Fibroblast of skin of left biceps (primary cell): ENCODE results near the gene EEF2KMT.
"Not testable (repeated sequence)": the region's sequence is repeated elsewhere in the genome, so short reads cannot be mapped to it uniquely, and the experiment has no call there.

Experiments used
- DNase-seq, 2 experiments: peaks; one replicate each; pipeline ENCODE4 v3.0.0-alpha.2; 2013; ENCODE audit warnings: low read depth in 2 of 2

Gene EEF2KMT

DNA sequence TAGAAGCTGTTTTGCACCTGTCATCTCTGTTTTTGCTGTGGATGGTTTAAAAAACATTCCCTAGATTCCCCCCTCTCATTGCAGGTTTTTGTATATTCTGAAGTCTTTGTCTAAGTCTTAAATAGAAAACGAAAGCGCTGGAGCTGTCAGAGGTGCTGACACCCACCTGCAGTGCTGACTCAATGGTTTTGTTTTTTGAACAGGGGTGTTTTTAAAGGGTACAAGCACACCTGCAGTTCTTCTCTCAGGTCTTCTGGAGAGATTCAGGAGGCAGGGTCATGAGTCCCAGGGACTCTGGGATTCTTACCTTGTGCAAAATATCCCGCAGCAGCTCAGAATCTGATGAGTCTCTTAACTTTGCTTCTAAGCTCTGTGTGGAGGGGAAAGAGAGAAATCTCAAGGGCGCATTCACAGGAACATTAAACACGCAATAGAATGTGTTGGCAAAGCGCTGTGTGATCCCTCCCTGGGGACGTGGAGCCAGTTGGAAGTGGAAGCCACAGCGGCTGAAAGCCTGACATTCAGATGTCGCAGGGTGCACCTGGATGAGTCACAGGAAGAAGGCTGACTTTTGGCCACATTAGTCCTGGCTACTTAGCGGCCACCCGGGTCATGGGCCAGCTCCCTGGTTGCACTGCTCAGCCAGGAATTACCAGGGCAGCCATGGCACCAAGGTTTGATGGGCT is 2.3 kb downstream of the EEF2KMT start:
- not testable (repeated sequence) for DNase-seq

DNA sequence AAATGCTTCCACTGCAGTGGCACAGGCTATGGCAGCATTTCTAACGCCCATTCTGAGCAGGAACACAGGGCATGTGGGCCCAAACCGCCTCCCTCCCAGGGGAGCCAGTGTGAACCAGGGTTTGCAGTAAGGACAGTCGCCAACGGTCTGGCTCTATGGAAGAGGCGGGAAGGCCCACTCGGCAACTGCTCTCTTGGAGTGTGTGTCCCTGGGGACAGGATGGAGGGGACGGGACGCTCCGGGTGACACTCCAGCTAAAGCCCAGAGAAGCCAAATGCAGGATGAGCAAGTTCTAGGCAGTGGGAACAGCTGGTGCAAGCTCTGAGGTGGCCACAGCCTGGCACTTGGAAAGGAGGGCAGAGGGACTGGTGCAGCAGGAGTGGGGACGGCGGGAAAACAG is 3.8 kb downstream of the EEF2KMT start:
- DNase-seq: not testable (repeated sequence)

DNA sequence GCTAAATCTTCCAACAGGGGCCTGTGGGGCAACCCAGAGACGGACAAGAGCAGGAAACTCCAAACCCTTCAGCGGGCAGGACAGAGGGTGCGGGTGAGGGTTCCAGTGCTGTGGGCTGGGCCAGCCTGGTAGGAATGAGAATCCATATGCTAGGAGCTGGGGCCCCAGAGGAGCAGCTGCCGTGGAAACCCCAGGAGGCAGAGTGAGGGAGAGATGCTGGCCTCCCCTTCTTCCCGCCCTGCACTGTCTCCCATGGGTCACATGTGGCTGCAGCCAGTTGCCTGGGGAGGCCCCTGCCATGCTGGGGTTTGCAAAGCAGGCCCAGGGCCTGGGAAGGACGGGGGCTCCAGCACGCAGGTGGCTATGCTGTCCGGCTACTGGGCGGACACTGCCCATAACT is 4.5 kb downstream of the EEF2KMT start:
- DNase-seq: not testable (repeated sequence)

DNA sequence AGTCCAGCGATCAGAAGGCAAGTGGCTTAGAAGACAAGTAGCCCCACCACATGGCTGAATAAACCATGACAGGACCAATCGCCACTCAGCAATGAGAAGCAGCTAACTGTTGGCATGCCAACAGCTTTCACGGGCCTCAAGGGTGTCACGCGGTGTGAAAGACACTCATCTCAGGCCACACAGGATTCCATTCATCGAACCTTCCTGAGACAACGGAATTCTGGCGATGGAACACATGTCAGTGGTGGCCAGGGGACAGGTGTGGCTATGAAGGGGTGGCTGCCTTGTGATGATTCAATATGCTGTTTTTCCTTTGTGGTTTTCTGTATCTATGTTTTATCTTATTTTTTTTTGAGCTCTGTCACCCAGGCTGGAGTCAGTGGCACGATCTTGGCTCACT is 7.0 kb downstream of the EEF2KMT start:
- not testable (repeated sequence) for DNase-seq

DNA sequence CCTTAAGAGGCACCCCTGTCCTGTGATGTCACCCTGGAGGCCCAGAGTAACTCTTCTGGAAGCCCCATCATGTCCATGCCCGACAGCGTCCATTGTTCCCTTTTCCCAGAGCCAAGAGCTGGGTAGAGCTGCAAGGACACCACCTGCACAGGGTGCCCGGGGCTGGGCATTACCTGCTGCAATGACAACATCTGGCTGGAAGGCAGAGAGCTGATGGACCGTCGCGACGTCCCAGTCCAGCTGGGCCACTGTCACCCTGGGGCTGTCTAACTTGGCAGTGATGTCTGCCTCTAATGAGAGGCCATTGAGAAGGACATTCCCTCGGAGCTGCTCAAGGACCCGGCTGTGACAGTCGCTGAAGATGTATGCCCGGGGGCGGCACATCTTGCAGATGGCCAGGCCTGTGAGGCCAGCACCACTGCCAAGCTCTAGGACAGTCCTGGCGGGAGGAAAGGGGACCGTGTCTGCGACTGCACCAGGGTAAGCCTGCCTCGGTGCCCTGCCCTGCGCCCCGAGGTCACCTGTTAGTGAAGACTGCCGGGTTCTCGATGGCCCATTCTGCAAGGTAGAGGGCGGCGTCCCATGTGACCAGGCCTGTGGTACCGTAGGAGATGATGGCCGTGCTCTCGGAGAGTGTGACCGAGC is 7.6 kb downstream of the EEF2KMT start:
- DNase-seq: not testable (repeated sequence)

DNA sequence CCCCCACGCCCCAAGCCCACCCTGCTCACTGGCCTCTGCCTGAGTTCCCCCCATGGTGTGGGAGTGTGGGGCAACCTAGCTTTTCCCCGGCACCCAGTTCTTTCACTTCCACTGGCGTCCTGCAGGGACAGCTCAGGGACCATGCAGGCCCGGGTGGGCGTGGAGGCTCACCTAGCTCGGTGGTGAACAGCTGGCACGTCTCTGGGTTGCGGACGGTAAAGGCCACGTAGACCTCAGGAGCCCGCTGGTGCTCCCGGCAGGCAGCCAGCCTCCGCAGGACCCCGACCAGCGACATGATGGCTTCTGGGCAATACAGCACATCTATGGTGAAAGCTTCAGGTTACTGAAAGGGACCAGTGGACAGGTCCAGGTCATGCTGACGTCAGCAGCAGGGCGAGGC is 8.7 kb downstream of the EEF2KMT start:
- not testable (repeated sequence) for DNase-seq

DNA sequence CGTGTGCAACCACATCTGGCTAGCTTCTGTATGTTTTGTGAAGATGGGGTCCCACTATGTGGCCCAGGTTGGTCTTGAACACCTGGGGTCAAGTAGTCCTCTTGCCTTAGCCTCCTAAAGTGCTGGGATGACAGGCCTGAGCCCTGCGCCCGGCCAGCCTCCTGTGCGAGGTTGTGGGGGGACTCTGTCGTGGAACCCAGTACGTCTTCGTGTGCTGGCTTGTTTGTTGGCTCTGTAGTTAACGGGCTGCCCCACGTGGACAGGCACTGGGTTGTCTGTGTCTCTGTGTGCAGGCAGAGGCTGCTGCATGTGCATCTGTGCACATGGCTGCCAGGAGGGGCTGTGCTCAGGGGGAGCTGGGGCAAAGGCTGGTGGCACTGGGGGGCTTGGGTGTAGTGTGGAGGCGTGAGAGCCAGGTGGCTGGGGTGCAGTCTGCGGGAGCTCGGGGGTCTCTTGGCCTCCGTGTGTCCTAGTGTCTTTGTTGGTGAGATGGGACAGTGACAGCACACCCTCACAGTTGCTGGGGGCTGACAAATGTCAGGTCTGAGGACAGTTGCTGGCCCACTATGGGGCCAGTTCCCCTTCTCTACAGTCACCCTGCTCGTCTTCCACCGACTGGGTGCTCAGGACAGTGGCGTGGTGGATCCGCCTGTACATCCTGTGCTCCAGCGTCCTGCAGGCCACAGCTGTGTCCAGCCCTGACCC is 9.4 kb downstream of the EEF2KMT start:
- not testable (repeated sequence) for DNase-seq

DNA sequence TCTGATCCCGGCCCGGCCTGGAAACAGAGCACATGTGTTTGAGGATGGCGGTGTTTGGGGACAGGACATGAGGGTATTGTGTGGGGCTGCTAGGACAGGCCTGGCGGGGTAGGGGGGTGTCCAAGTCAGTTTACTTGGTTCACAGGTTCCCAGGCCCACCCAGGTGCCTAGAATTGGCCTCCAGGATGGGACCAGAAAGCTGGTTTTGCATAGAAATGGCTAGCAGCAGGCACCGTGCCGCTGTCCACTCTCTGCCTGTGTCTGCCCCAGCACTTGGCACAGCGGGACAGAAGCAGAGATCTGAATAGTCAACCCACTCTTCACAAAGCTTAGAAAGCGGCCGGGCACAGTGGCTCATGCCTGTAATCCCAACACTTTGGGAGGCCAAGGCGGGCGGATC is 11.9 kb downstream of the EEF2KMT start:
- not testable (repeated sequence) for DNase-seq

DNA sequence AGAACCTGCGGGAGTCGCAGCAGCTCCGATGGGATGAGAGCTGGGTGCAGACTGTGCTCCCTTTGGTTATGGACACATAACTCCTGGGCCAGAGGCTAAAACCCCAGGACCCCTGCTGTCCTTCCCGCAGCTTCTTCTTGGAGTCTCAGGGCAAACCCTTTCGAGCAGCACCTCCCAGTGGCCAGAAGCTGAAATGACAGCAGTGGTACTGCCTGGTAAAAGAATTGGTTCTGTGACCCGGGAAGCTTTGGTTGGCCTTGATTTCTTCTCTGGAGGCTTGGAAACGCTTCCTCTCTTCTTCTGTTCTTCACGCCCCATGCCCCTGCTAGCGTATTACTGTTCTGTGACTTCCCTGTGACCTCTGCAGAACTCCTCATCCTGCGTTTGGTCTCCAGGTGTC is 12.8 kb downstream of the EEF2KMT start:
- not testable (repeated sequence) for DNase-seq

DNA sequence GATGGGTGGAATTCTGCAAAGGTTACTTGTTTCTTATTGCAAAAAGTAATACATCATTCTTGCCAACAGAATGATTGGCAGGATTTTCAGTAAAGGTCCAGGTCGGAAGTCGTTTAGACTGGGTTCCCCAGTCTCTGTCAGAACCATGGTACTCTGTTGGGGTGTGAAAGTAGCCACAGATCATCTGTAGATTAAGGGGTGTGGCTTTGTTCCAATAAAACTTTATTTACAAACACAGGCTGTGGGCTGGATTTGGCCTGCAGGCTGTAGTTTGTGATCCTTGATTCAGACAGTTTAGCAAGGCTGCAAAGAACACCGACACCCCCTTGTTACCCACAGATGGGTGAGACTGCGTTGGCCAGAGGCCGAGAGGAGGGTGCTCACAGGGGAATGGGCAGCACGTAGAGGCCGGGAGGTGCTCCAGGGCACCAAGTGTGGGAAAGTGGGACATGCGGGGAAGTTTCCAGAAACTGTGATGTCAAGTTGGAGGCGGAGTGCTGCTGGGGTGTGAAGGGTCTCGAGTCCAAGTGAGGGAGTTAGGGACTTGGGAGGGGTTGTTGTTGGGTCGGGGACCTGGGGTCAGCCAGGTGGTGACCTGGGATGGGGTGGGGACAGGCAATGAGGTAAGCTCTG is 13.4 kb downstream of the EEF2KMT start:
- DNase-seq: not testable (repeated sequence)

DNA sequence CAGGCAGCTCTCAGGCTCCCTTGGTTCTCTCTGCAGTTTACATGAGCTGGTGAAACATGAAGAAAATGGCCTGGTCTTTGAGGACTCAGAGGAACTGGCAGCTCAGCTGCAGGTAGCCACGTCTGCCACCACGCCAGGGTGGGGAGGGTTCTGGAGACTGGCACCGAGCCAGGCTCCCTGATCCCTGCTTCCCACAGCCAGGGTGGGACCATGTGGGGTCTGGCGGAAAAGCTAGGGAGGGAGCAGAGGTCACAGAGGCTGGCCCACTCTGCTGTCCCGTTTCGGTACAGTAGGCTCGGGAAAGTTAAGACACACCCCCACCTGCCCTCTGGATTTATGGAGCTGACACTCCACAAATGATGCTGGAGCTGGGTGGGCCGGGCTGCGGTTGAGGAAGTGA is 13.9 kb downstream of the EEF2KMT start:
- DNase-seq: not testable (repeated sequence)

DNA sequence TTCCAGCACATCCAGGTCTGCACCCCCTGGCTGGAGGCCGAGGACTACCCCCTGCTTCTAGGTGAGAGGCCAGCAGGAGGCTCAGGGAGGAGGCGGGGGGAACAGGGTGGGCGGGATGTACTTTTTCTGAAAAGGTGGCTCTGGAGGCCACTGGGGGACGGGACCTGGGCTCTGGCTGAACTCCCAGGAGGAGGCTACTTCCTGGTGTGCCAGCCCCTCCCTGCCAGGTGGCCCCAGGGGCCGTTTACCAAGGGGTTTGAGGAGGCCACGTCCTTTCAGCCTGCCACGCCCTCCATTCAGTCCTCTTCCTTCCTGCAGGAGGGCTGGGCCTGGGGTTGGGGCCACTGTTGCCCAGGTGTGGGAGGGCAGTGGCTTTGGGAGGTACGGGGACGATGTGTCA is 16.6 kb downstream of the EEF2KMT start:
- DNase-seq: not testable (repeated sequence)

DNA sequence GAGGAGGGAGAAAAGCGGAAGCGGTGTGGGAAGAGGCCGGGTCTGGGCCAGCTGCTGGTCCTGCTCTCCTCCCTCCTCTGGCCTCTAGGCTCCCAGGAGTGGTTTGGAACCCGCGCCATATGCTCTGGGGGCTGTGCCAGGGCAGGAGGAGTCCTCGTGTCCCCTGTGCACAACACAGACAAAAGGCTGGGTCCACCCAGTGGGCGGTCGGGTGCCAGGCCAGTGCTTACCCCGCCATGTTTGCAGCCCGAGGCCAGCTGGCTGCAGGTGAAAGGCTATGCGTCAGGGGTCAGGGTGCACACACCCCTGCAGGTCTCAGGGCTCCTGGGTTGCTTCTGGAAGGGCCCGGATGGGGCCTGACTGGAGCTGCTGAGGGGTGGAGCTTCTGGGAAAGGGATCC is 17.1 kb downstream of the EEF2KMT start:
- DNase-seq: not testable (repeated sequence)

DNA sequence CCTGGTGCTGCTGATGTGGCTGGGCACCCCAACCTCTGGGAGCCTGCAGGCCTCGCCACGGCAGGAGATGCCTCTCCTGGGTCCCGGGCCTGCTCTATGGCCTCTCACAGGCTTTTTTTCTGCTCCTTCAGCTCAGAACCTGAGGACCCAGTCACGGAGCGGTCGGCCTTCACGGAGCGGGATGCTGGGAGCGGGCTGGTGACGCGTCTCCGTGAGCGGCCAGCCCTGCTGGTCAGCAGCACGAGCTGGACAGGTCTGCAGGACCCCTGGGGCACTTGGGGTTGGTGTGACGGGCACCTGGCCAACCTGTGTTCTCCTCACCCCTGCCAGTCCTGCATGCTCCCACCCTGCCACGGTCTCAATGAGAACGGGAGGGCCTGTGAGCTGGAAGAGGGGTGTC is 19.0 kb downstream of the EEF2KMT start:
- no peak for DNase-seq

DNA sequence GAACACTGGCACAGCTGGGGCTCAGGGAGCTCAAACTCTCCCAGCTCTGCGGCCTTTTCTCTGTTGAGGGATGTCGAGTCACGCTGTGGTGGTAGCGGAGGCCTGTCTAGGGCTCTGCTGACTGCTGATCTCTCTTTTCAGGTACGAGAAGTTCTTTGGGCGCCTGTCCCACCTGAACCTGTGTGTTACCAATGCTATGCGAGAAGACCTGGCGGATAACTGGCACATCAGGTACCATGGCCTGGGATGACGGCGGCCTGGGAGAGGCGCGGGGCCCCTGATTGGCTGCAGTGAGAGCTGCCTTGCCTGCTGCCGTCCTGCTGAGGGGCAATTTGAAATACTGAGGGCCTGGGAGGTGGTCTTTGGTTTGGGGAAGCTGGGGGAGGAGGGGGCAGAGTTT is 20.3 kb downstream of the EEF2KMT start:
- DNase-seq: no peak

DNA sequence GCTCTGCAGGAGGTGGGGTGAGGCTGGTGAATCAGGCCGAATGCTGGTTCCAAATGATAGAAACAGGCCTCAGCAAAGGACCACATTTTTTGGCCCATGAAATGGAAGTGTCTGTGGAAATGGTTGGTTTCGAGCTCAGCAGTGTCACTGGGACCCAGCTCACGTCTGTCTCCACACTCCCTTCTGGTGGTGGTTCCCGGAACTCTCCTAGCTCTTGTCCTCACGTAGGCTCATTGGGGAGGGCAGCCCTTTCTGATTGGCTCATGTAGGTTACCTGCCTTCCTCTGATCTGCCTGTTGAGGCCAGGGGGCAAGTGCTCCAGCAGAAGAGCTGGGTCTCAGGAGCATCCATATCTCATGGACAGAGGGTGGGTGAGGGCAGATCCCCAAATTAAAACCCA is 22.0 kb downstream of the EEF2KMT start:
- DNase-seq: no peak

DNA sequence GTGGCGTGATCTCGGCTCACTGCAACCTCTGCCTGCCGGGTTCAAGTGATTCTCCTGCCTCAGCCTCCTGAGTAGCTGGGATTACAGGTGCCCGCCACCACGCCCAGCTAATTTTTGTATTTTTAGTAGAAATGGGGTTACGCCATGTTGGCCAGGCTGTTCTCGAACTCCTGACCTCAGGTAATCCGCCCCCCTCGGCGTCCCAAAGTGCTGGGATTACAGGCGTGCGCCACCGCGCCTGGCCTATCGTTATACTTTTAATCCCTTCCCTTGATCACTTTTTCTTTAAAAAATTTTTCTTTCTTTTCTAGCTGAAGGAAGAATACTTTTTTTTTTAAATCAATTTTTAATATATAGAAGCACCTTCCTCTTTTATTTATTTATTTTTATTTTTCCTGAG is 23.8 kb downstream of the EEF2KMT start:
- not testable (repeated sequence) for DNase-seq

DNA sequence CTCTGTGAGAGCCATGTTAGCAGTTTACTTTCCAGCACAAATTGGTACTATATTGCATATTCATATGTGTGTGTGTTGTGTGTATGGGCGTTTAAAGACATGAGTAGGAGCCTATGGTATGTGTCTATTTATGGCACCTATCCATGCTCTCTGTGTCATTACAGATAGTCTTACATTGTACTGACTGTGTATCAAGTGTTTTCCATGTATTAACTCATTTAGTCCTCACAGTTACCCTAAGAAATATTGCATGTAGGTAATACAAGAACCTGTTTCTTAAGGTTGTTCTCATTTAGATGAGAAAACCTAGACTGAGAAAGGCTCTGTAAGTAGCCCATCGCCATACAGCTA is 24.3 kb downstream of the EEF2KMT start:
- no peak for DNase-seq

DNA sequence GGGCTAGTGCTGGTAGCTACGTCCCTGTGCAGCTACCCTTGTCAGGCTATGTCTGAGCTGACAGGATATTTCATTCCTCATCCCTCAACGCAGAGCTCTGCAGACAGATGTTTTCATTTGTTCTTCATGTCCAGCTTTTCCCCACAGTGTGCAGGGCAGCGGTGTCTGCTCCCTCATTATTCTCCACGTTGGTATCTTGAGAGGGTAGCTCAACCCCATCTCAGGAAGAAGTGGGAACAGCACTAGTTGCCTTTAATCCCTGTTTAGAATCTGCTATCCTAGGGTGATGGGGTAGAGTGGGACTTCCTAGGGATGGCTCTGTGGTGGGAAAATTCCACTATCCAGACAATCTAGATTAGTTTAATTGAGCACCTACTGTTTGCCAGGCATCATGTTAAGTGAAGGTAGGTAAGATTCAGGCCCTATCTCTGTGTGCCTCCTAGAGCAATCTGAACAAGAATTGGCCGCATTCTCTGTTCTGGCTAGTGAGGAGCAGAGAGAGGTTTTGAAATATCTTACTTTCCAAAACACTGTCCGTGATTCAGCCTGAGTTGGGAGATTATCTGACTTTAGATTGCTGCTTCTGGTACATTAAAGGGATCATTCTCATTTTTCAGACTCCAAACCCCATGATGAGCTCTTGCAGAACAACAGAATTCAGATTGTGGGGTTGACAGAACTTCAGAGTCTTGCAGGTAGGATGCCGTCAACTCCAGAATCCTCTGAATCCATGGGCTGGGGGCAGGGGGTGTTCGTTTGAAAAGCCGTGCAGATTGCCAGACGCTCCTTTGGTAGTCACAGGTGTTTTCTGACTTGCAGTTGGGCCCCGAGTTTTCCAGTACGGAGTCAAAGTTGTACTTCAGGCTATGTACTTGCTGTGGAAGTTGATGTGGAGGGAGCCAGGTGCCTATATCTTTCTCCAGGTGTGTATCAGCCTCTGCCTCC is 25.0 kb downstream of the EEF2KMT start:
- DNase-seq: no peak

DNA sequence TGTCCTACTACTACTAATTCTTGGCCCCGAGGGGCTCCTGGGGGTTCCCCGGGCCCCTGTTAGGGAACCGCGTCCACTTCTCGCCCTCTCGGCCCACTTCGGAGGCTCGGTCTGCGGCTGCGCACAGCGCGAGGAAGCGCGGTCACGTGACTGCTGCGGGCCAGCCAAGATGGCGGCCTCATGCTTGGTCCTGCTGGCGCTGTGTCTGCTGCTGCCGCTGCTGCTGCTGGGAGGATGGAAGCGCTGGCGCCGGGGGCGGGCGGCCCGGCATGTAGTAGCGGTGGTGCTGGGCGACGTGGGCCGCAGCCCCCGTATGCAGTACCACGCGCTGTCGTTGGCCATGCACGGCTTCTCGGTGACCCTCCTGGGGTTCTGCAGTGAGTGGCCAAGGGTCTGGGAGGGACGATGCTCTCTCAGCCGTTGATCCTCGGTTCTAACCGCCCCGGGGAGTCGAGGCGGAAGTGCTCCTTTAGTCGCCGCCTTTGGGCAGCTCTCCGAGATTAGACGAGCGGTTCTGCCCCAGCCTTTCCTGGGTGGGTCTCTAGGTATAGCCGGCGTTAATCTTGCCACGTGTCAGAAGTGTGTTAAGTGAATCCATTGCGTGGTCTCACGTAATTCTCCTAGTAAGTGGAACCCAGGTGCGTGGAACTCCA is 25.8 kb downstream of the EEF2KMT start, which contains the start of gene ALG1:
Gene ALG1 (plus strand): TSS at position 163 of the 653 bp plus-strand sequence. CDS start 7 bp downstream, at position 170.
- peak; percentile 58 for DNase-seq

DNA sequence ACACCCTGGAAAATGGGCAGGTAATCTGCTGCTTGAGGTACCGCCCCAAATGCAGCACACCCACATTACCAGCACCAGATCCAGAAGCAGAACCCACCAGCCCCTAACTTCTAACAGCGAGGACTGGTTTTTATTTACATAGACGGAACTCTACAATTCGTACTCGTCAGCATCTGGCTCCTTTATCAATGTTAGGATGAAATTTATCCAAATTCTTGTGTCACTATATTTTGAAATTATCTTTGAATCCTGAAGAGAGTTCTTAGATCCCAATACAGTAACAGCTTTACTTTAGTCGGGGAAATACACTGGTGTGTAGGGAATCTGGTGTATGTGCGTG is 26.3 kb downstream of the EEF2KMT start:
- no peak for DNase-seq
